AG09309 (cell line): ENCODE measurements around the gene GIPR.

Experiments used
- DNase-seq: peaks from one replicate; pipeline ENCODE4 v3.0.0-alpha.2; 2010; ENCODE audit warnings: low read depth
- H3K4me3 ChIP-seq: 2 replicates; pipeline ENCODE4 v1.5.1; 2011; ENCODE audit warnings: mild to moderate bottlenecking, low read depth, low read length, moderate library complexity; ENCODE audit not compliant: control insufficient read depth
- CTCF ChIP-seq: IDR thresholded peaks from 2 replicates; pipeline ENCODE4 v1.5.1; 2011; ENCODE audit warnings: mild to moderate bottlenecking, low read depth, low read length, inconsistent platforms; ENCODE audit not compliant: insufficient read depth, control insufficient read depth; ENCODE audit errors: missing control alignments

The GIPR gene

GRCh38 chr19:45691516-45692186 is 23.6 kb downstream of the GIPR start, which contains the start of gene SNRPD2:
SNRPD2 (minus strand) TSS chr19:45691953; CDS start chr19:45691888, 65 bp downstream.
- peak; percentile 78 for DNase-seq
- TF ChIP-seq CTCF, result no peak
- H3K4me3 ChIP-seq, result peak within 1 kb of the TSS; percentile 71

- TF ChIP-seq CTCF, result no peak
- DNase-seq, result peak; percentile 99
Observed at GRCh38 chr19:45692187-45693105, 24.4 kb downstream of the GIPR start, which contains the start of gene QPCTL. QPCTL (plus strand) TSS chr19:45692666; CDS start chr19:45692704, 38 bp downstream.

GRCh38 chr19:45693106-45693788 is 25.2 kb downstream of the GIPR start:
- DNase-seq, result no peak
- H3K4me3 ChIP-seq, result peak overlapping the region; percentile 71
- TF ChIP-seq CTCF, result peak; percentile 97

More at GRCh38 chr19:45692187-45693105, 24.4 kb downstream of the GIPR start, which contains the start of gene QPCTL:
- H3K4me3 ChIP-seq, result peak within 1 kb of the TSS; percentile 71

GRCh38 chr19:45701676-45702075 is 33.7 kb downstream of the GIPR start:
- TF ChIP-seq CTCF, result no peak
- no peak overlapping the region for H3K4me3 ChIP-seq
- no peak for DNase-seq

- H3K4me3 ChIP-seq, result no peak overlapping the region
- no peak for DNase-seq
- TF ChIP-seq CTCF, result no peak
Observed at GRCh38 chr19:45705115-45705514, 37.1 kb downstream of the GIPR start.
